Measurements from ENCODE around the gene WASF2. TPM values are rescaled to one million over a fixed set of nuclear protein-coding genes. Genes with fewer than 3 reads are reported as not detected.
A peak's percentile ranks its signal among the peaks of the same experiment; 100 is the strongest.

WASF2 gene
- total RNA-seq, 1 donor from 2014 or later = 189 TPM

- H3K4me1 Mint-ChIP-seq (ENCODE audit: unreplicated experiment) = peaks cover 84% of the 10 kb centered on the region
- no peak for TF ChIP-seq CTCF (IDR thresholded peaks at IDR 0.05)
- no peak for DNase-seq (ENCODE audit: extremely low spot score, unreplicated experiment)
- no peaks in the 10 kb centered on the region for H3K36me3 Mint-ChIP-seq (ENCODE audit: unreplicated experiment)
- H3K4me3 Mint-ChIP-seq (ENCODE audit: unreplicated experiment) = no peak overlapping the region
- H3K9me3 Mint-ChIP-seq (ENCODE audit: unreplicated experiment) = no peaks in the 10 kb centered on the region
- no peaks in the 10 kb centered on the region for H3K27me3 Mint-ChIP-seq (ENCODE audit: unreplicated experiment)
- peak overlapping the region; percentile 48 for H3K27ac Mint-ChIP-seq (ENCODE audit: unreplicated experiment)
Observed at GRCh38 chr1:27523337-27524020, 33.5 kb upstream of the WASF2 start.

DNA sequence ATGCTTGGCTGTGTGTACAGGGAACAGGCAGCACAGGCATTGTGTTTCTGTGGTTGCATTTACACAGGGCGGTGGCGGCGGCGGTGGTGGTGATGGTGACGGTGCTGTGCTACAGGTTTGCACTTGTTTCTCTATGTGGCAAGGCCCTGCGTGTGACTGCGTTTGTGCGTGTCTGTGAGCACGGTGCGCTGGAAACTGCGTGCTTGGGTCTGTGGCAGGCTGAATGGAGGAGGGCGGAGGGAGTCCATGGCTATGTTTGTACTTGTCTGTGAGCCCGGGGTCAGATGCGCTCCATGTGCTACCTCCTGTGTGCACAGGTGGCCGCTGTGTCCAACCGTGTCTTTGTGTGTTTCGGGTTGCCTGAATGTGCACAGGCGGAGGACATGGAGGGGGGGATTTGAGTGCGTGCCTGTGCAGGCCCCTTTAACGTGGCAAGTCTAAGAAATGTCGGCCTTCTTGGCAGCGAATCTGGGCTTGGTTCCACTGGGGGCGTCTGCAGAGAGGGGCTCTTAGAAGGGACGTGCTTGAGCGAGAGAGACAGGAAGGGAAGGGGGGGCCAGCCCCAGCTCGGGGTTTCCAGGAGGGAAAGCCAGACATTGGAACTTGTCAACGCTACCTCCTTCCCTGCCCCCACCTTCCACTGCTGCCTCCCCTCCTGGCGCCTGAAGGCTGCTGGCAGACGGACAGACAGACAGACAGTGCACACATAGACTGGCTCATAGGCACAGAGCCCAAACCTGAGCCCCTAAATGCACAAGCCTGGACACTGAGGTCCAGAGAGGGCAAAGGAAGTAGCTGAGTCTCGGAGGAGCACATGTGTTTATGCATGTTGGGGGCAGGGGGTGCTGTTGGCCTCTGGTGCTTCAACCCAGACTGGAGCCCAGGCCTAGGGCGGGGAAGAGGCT, 32.7 kb upstream of the WASF2 start:
- Mint-ChIP-seq H3K4me3 (ENCODE audit: unreplicated experiment) (no peak overlapping the region), H3K9me3 (ENCODE audit: unreplicated experiment) (no peaks in the 10 kb centered on the region), H3K36me3 (ENCODE audit: unreplicated experiment) (no peaks in the 10 kb centered on the region), H3K27me3 (ENCODE audit: unreplicated experiment) (no peaks in the 10 kb centered on the region), H3K27ac (ENCODE audit: unreplicated experiment) (peak overlapping the region; percentile 12), H3K4me1 (ENCODE audit: unreplicated experiment) (peaks cover 87% of the 10 kb centered on the region)
- no peak for DNase-seq (ENCODE audit: extremely low spot score, unreplicated experiment)
- peak; percentile 48 for TF ChIP-seq CTCF (IDR thresholded peaks at IDR 0.05)

GRCh38 chr1:27521861-27522431, 32.0 kb upstream of the WASF2 start:
- H3K27me3 Mint-ChIP-seq (ENCODE audit: unreplicated experiment) = no peaks in the 10 kb centered on the region
- H3K9me3 Mint-ChIP-seq (ENCODE audit: unreplicated experiment) = no peaks in the 10 kb centered on the region
- no peak for DNase-seq (ENCODE audit: extremely low spot score, unreplicated experiment)
- no peak for TF ChIP-seq CTCF (IDR thresholded peaks at IDR 0.05)
- peaks cover 85% of the 10 kb centered on the region for H3K4me1 Mint-ChIP-seq (ENCODE audit: unreplicated experiment)
- no peak overlapping the region for H3K4me3 Mint-ChIP-seq (ENCODE audit: unreplicated experiment)
- H3K27ac Mint-ChIP-seq (ENCODE audit: unreplicated experiment) = no peak overlapping the region
- no peaks in the 10 kb centered on the region for H3K36me3 Mint-ChIP-seq (ENCODE audit: unreplicated experiment)

- no peak overlapping the region for H3K4me3 Mint-ChIP-seq (ENCODE audit: unreplicated experiment)
- no peaks in the 10 kb centered on the region for H3K27me3 Mint-ChIP-seq (ENCODE audit: unreplicated experiment)
- TF ChIP-seq CTCF (IDR thresholded peaks at IDR 0.05) = no peak
- H3K36me3 Mint-ChIP-seq (ENCODE audit: unreplicated experiment) = no peaks in the 10 kb centered on the region
- H3K4me1 Mint-ChIP-seq (ENCODE audit: unreplicated experiment) = peaks cover 80% of the 10 kb centered on the region
- no peak for DNase-seq (ENCODE audit: extremely low spot score, unreplicated experiment)
- H3K27ac Mint-ChIP-seq (ENCODE audit: unreplicated experiment) = no peak overlapping the region
- no peaks in the 10 kb centered on the region for H3K9me3 Mint-ChIP-seq (ENCODE audit: unreplicated experiment)
Observed at GRCh38 chr1:27521336-27521831, 31.4 kb upstream of the WASF2 start.

GRCh38 chr1:27520651-27521050, 30.7 kb upstream of the WASF2 start:
- Mint-ChIP-seq H3K36me3 (ENCODE audit: unreplicated experiment) (no peaks in the 10 kb centered on the region), H3K27me3 (ENCODE audit: unreplicated experiment) (no peaks in the 10 kb centered on the region), H3K4me1 (ENCODE audit: unreplicated experiment) (peaks cover 73% of the 10 kb centered on the region), H3K9me3 (ENCODE audit: unreplicated experiment) (no peaks in the 10 kb centered on the region), H3K27ac (ENCODE audit: unreplicated experiment) (peak overlapping the region; percentile 67), H3K4me3 (ENCODE audit: unreplicated experiment) (no peak overlapping the region)
- DNase-seq (ENCODE audit: extremely low spot score, unreplicated experiment) = no peak
- no peak for TF ChIP-seq CTCF (IDR thresholded peaks at IDR 0.05)

All from osteocyte (in vitro differentiated cells).